GM18868 (cell line): ENCODE measurements around the gene TMEM269.

Experiments
- ATAC-seq: cut with Tn5 transposase; IDR thresholded peaks from one replicate; pipeline ENCODE4 v1.9.1; 2021; ENCODE audit warnings: mild to moderate bottlenecking, moderate library complexity; ENCODE audit not compliant: unreplicated experiment

TMEM269 gene, protein sequence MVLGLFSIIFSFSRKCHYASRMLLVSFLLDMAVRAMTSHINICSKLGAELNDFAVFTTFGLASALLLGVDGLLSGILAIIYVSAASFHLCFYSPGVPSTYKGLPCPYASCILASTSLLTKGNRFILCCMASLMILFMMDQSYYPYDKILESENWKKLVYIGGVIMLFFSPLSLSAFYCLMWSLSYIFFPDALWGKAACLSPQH

DNA sequence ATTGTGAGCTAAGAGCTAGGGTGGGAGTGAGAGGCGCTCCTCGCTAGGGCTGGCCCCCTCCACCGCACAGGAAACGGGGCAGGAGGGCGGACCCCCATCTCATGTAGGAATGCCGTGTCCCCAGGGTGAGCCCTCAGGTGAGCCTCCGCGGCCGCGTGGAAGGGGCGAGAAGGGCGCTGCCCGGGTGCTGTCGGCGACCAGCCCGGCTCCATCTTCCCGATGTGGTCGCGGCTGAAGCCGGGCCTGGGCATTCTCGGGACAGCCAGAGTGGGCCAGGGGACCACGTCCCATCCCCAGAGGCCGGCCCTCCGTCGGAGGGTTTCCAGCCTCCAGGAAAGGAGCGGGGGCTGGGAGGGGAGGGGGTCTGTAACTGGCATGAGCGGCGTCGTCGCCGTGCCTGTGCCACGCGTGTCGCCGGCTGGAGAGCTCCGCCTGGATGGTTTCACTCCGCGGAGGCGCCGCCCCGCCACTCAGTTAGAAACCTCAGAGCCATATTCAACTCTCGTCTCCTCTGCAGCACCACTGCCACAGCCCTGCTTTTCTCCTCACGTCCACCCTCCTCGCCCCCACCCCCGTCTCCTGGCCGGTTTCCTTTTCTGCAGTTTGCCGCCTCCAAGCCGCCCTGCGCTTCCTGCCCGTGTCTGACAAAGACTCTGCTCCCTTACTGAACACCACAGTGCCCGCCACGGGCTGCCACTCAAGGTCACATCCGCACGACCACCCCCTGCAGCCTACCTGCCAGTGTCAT, at the start of gene TMEM269:
TMEM269 (plus strand) TSS at position 46 of the 748 bp plus-strand sequence. CDS start 4,903 bp downstream, outside the sequence.
- ATAC-seq: no peak

DNA sequence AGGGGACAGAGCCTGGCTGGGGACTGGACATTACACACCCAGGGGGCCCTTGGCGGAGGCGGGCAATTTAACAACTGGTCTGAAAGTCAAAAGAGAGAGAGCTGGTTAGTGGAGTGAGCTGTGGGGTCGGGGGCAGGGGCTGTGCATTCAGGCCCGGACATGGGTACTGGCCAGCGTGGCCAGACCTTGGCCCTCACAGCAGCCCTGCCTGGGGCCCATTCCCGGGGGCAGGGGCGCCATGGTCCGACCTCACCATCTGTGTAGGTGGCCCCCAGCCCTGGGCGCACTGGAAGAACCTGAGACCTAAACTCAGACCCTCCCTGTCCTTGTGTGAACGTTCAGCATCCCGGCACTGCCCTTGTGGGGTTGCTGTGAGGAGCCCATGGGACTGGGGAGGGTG, 49.7 kb upstream of the TMEM269 start:
- ATAC-seq: no peak

DNA sequence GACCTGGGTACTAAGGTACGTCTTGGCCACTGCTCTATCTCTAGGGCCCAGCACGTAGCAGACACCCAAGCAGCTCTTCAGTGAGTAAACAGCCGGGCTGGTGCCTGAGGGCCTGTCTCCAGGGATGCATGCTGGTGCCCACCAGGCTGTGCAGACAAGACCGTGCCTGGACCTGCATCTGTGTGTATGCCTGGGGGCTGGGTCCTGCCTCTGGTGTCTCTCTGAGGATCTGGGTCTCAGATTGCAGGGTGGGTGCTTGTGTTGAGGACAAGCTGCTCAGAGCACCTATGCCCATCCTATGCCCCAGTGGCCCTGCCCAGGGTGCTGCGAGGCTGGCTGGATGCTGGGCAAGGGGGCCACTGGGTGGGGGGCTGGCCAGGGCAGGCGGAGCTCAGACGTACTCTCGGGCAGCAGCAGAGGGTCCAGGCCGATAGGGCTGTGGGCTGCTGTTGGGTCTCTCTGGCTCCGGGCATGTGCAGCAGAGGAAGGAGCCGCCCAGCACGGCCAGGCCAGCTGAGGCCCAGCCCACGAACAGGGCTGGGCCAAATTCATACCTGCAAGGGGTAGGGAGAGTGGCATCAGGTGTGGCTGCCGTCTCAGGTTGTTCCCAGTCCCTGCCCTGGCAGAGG, 49.2 kb upstream of the TMEM269 start:
- no peak for ATAC-seq

DNA sequence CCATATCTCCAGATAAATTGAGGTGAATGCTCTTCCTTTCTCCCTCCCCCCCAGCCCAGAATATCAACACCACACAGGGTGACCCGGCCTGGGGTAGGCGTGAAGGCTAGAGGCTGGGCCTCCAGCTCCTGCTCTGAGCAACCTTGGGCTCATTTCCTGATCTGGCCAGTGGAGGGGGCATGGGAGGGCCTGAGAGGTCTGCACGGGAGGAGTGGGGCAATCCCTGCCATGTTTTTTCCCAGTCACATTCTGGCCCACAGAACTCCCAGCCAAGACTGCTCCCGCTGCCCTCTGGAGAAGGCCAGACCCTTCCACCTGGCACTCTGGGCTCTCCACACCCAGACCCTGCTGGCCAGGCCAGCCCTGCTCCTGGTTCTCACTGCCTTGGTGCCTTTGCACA, 48.6 kb upstream of the TMEM269 start:
- ATAC-seq: no peak

DNA sequence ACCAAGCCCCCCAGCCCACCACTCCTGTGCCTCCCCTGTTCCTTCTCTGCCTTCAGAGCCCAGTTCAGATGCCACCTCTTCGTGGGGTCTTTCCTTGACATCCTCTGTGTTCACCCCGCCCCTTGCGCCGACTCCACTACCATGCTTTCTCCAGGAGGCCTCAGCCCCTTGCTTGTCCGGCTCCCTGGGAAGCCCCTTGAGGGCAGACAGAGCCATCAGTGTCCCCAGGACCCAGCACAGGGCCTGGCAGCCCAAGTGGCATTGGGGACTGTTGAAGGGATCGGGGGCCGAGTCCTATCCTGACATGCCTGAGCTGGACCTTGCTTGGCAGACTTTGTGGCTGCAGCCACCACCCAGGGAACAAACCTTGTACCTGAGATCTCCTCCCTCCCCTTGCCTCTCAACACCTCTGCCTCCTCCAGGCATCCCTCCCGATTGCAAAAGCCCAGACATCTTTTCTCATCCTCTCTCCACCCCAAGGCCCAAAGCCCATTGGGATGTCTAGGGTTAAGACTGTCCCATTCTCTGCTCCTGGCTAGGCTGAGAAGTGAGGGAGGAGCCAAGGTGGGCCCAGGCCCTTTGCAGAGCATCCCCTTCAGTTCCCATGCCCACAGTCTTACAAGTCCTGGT, 48.1 kb upstream of the TMEM269 start:
- no peak for ATAC-seq

DNA sequence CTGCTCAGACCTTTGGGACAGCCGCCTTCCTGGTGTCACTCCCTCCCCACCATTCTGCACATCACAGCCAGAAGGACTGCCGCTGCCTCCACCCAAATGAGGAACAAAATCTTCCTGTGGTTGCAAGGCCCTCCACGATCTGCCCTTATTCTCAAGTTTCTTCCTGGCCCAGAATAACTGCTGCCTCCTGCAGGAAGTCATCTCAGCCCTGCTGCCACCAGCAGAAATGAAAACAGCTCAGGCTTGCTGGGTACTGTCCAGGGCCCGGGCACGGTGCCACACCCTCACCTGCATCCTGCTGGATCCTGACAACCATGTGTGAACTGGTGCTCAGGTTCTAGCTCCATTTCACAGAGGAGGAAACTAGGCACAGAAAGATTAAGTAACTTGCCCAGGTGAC, 47.5 kb upstream of the TMEM269 start:
- ATAC-seq: no peak

DNA sequence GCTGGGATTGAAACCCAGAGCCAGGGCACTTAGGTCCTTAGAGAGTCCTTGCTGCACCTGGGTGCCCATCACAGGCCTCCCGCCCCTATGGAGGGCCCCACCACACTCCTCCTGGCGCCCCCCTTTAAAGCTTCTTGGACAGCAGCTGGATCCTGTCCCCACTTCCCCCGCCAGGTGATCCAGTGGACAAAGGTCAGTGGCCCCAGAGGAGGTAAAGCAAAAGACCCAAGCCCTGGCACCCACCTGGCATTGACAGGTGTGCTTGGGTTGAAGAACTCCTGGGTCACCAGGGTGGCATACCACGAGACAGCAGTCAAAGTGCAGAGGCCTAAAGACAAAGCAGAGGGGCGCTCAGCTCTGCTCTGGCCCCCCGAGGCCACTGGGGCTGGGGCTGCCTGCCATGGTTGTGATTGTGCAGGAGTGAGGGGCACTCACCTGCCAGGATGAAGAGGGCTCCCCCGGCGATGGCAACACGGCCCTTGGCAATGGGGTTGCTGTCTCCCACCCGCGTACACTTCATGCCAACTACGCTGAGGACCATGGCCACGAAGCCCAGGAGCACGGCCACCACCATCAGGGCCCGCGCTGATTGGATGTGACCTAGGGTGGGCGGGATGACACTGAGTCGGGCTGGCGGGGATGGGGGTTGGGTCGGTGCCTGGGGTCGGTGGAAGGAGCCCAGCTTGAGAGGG, 46.7 kb upstream of the TMEM269 start:
- ATAC-seq: no peak

DNA sequence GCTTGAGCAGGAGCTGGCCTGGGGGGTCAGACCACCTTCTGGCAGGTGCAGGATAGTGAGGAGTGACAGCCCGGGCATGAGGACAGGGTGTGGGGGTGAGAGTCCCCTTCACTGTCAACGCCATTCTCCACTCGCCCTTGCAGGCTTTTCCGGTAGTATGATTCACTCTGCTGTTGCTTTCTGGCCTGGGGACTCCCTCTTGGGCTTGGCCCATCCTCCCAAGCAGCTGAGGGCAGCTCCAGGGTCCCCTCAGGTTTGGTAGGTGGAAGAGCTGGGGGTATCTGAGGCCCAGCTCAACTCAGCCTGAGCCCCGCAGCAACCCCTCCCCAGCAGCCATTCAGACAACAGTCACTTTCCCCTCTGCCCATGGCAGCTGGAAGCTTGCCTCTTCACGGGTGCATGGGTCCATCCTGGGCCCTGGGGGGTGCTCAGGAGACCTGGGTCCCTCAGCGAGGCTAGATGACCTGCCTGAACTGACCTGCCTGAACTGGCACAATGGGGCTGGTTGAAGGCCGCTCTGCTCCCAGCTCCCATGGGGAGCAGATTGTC, 46.0 kb upstream of the TMEM269 start:
- ATAC-seq: no peak

DNA sequence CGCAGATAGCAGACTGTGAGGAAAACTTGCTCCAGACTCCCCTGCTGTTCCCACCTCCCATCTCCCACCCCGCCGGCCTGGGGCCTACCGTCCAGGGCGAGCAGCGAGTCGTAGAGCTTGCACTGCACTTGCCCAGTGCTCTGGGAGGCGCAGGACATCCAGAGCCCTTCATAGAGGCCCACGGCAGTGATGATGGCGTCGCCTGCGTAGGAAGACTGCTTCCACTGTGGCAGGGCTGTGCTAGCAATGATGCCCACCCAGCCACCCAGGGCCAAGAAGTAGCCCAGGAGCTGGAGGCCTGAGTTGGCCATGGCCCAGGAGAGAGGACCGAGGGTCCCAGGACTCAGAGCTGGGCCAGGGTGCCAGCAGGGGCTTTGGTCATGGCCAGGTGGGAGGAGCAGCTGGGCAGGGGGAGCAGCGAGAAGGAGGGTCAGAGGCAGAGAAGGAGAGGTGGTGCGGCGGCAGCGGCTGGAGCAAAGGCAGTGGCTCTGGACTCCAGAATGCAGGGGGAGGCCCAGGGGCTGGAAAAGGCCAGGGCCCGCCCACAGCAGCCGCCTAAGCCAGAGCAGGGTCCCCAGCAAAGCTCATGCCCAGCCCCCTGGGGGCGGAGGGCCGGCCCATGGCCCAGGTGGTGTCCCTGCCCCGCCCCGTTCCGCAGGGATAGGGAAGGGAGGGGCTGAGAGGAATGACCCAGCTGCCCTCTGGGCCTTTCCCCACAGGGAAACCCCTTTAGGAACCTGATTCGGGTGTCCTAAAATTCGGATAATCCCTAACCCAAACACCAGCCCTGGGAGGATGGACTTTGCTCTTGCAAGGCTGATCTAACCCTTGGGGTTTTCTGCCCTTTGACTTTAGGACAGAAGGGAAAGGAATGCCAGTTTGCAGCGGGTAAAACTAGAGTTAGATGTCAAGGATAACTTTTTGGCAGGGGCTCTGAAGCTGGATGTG, 44.8 kb upstream of the TMEM269 start, which contains the start of gene CLDN19:
CLDN19 (minus strand) TSS at position 484 of the 948 bp plus-strand sequence; CDS start at position 311, 173 bp downstream.
- ATAC-seq: no peak

DNA sequence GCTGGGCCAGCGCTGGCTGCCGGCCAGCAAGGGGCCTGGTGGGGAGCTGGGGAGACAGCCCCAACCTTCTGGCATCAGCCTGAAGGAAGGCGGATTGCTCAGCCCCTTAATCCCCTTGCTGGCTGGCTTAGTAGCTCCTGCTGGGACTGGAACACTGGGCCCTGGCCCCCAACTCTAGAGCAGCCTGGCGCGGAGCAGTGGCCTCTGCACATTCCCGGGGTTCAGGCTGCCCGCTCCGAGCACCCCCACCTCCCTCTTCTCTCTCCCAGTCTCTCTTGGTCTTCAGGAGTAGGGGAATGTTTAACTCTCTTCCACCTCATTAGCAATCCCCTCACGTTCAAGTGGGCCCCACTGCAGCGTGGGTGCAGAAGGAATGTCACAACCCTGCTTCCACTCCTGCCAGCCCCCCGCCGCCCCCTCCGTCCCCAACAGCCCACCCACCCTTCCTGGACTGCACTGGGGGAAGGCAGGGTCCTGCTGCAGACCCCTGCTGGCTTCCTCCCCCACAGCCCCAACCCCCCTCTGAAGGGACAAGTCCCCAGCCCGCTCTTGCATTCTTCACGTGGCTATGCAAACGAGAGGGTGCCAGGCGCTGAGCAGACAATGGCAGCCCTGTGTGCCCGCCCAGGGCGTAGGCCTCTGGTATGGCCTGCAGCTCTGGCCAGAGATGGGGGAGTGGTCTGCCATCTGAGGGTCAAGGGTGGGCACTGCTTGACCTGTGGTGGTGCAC, 43.8 kb upstream of the TMEM269 start:
- ATAC-seq: no peak

DNA sequence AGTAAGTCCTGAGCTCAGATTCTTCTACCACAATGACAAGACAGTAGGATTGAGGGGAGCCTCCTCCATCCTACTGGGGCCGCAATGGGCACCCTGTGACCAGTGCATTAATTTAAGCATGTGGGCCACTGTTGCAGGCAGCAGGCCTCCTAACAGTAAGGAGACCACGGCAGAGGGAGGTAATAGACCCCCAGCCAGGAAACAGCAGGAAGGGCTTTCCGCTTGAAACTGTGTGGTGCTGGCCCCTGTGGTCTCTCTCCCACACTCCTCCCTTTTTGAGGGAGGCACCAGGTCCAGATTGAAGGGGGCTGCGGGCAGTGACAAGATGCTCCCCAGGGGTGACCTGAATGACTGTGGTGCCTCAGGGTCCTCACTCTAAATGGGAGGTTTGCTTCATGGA, 43.1 kb upstream of the TMEM269 start:
- ATAC-seq: no peak

DNA sequence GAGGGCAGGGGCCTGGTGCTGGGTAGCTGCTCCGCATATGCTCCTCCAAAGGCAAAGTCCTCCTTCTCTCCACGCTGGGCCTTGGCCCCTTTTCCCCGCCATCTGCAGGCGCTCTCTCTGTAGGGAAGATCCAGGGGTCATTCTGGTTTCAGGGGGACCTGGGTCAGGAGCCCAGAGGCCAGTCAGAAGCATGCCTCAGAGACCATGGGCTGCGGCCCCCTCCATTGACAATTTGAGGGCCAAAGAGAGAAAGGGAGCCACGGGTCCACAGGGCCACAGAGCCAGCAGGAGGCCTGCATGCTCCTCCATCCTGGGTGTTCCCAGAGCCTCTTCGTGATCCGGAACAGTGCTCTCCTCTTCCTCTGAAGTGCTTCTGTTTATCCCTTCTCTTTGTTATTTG, 42.6 kb upstream of the TMEM269 start:
- ATAC-seq: no peak

DNA sequence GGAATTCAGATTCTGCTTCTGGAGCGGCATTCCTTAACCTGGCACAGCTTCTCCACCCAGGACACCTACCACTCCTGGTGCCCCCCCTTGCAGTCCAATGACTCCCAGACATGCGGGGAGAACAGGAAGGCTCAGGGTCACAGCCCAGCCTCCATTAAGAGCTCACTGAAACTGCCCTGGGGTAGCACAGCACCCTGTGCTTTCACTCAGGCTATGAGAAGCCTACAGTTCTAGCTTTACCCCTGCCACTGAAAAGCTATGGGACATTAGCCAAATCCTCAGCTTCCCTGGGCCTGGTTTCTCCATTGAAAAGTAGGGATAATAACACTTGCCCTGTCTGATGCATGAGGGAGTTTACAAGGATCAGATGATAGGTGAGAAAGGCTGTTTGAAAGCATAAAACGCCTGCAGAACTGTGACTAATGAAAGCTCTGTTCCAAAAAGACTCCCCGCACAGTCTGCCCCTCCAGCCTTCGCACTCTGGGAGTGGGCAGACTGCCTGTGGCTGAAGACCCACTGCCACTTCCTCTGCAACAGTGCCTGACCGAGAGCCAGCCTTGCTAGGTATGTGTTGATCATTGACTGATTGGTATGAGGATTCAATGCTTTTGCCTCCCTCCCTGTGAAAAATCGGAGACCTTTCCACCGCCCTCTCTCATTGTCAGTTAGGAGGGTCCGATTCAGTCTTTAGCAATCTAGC, 42.0 kb upstream of the TMEM269 start:
- no peak for ATAC-seq

DNA sequence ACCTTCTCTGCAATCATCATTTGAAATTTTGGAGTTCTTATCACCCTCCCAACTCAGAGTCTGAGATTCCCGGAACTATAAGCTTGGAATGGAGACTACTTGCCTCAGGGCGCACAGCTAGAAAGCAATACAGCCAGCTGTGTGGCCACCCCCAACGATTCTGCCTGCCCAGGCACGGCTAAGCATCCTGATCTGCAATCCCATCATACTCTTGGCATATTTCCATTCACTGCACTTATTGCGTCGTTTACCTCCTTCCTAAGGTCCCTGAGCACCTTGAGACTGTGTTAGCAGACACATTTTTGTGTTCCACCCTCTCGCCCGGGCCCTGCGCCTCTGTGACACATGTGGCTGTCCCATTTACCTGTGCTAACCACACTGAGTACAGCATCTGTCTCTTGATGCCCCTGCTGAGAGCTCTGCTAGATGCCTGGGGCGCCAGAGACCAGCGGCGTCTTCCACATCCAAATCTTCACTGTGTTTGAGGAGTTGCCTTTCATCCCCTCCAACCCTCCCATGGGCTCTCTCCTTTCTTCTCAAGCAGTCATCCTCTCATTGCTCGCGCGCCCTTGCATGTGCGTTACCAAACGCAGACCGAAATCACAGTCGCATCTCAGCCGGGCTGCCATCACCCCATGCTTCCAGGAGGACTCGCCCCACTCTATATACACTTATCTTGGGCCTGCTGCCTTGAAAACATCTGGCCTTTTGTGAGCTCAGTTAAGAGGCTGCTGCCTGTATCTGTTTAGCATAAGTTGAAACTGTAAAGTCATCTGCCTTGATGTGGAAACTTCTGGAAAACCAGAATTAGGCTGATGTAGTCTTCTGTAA, 41.3 kb upstream of the TMEM269 start:
- no peak for ATAC-seq

DNA sequence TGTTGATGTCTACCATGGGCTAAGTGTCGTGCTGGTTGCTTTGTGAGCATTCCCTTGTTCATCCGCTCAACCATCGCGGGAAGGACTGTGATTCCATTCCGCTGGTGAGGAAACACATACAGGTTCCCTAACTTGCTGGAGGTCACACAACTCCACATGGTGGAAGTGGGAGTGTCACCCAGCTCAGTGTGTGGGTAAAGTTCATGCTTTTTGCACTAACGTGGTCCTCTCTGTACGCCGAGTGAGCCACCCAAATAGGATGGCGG, 40.7 kb upstream of the TMEM269 start:
- no peak for ATAC-seq

DNA sequence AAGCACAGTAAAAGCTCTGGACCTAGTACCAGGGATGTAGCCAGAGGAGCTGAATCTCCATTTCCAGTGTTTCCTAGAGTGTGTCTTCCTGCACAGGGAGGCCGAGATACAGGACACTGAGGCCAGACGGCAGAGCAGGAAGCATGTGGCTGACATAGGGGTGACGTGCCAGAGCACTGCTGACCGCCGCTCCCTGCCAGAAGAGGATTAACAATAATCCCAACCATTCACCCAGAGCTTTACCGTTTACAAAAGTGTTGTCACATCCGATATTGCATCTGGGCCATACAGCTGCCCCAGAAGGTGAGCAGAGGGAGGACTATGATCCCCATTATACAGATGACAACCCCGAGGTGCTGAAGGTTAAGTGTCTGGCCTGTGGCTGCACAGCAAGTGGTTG, 38.9 kb upstream of the TMEM269 start:
- no peak for ATAC-seq

DNA sequence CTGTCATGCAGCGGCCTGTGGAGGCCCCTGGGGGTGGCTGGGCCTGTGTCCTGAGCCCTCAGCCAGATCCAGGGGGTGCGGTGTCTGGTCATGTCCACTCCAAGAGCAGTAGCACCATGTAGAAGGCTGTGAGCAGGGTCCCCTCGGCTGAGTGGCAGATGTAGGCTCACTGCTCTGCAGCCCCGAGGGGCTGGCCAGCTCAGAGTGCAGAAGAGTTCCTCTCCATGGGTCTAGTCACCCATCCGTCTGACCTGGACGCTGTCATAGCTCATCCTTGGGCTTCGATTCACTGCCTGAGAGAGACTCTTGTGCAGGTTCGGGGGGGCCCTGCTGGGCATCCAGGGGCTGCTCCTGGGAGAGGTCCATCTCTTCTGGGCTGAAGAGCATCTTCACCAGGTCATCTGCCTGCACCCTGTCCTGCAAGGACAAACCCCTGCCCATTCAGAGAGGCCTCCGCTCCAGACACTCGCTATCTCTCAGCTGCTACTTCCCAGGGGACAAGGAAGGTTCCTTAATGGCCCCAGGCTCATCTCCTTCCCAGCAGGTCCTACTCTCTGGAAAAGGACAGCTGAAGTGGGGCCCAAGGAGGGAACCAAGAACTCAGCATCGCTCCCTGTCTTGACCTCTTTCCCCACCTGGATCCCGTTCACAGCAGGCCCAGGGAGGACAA, 38.2 kb upstream of the TMEM269 start:
- no peak for ATAC-seq
